ENCODE results near the gene RBFOX2.

RBFOX2 gene

DNA sequence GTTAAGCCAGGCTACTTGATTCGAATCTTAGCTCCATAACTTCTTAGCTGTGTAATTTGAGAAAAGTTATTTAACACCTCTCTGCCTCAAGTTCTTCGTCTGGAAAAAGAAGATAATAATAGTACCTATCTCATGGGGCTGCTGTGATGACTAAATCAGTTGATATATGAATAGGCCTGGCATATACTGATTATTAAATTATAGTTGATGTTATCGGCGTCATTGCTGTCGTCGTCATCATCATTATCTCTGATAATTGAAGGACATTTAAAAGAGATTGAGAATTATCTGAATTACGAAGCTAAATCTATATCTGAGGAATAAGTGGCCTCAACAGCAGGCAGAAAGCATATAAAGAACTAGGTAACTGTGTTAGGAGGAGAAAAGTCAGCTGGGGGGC, 165.9 kb downstream of the RBFOX2 start:
- TF ChIP-seq, protein P1, sequence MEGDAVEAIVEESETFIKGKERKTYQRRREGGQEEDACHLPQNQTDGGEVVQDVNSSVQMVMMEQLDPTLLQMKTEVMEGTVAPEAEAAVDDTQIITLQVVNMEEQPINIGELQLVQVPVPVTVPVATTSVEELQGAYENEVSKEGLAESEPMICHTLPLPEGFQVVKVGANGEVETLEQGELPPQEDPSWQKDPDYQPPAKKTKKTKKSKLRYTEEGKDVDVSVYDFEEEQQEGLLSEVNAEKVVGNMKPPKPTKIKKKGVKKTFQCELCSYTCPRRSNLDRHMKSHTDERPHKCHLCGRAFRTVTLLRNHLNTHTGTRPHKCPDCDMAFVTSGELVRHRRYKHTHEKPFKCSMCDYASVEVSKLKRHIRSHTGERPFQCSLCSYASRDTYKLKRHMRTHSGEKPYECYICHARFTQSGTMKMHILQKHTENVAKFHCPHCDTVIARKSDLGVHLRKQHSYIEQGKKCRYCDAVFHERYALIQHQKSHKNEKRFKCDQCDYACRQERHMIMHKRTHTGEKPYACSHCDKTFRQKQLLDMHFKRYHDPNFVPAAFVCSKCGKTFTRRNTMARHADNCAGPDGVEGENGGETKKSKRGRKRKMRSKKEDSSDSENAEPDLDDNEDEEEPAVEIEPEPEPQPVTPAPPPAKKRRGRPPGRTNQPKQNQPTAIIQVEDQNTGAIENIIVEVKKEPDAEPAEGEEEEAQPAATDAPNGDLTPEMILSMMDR (IDR thresholded peaks at IDR 0.05; ENCODE audit: low read depth, low read length): no peak
- no peak overlapping the region for H3K4me3 ChIP-seq (replicated peaks in 1 of 2; ENCODE audit: low read depth in 2 of 2, low read length in 2 of 2)
- DNase-seq (ENCODE audit: low read depth in 2 of 2): no peak

DNA sequence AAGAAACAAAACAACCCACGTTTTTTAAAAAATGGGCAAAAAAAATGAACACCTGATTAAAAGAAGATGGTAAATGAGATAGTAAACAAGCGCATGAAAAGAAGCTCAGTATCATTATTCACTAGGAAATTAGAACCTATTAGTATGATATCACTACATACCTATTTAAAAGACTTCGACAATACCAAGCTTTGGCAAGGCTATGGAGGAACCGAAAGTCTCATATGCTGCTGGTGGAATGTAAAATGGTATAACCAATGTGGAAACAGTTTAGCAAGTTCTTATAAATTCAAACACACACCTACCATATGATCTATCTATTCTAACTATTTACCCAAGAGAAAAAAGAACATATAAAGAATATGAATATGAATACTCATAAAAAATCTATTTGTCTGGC, 167.2 kb downstream of the RBFOX2 start:
- TF ChIP-seq, protein P1 (IDR thresholded peaks at IDR 0.05; ENCODE audit: low read depth, low read length): no peak
- no peak overlapping the region for H3K4me3 ChIP-seq (replicated peaks in 1 of 2; ENCODE audit: low read depth in 2 of 2, low read length in 2 of 2)
- no peak for DNase-seq (ENCODE audit: low read depth in 2 of 2)

DNA sequence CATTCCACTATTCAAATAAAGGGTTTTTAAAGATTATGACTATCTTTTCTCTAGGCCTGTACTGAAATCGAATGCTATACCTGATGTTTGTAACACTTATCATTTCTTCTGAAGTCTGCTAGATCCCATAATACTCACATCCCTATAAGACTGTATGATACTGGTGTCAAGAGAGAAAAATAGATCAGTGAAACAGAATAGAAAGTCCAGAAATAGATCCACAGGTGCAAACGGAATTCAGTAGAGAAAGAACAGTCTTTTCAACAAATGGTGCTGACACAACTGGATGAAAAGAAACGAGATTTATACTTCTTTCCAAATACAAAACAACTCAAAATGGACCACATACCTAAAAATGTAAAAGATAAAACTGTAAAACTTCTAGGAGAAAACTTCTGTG, 167.8 kb downstream of the RBFOX2 start:
- no peak for DNase-seq (ENCODE audit: low read depth in 2 of 2)
- no peak overlapping the region for H3K4me3 ChIP-seq (replicated peaks in 1 of 2; ENCODE audit: low read depth in 2 of 2, low read length in 2 of 2)
- TF ChIP-seq, protein P1 (IDR thresholded peaks at IDR 0.05; ENCODE audit: low read depth, low read length): no peak

DNA sequence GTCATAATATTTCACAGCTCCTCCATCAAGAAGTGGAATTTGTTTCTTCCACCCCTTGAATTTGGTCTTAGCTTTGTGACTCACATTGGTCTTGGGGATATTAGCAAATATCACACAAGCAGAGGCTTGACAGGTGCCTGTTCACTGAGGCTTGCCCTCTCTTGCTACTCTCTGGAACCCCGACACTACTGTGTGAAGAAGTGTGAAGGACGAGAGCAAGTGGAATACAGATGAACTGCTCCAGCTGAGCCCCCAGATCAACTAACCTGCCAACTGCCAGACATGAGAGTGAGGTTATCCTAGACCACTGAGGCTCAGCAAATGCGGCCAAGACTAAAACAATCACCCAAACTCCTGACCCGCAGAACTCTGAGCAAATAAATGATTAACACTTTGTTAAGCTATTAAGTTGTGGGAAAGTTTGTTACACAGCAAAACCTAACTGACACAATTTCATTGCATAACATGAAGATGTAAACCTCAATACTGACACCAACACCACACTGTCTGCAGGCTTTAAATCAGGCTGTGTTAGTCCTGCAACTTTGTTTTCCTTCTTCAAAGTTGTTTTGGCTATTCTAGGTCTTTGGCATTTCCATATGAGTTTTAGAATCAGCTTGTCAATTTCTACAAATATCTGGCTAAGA, 168.4 kb downstream of the RBFOX2 start:
- DNase-seq (ENCODE audit: low read depth in 2 of 2): no peak
- TF ChIP-seq, protein P1 (IDR thresholded peaks at IDR 0.05; ENCODE audit: low read depth, low read length): no peak
- no peak overlapping the region for H3K4me3 ChIP-seq (replicated peaks in 1 of 2; ENCODE audit: low read depth in 2 of 2, low read length in 2 of 2)

DNA sequence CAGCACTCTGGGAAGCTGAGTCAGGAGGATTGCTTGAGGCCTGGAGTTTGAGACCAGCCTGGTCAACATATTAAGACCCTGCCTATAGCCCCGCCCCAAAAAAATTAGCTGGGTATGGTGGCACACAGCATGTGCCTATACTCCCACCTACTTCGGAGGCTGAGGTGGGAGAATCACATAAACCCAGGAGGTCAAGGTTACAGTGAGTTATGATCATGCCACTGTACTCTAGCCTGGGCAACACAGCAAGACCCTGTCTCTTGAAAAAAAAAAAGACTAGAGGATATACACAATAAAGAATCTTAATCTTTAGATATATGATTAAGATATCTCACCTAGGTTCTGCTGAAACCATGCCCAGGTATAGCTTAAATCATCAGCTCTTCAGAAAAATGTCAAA, 174.3 kb downstream of the RBFOX2 start:
- TF ChIP-seq, protein P1 (IDR thresholded peaks at IDR 0.05; ENCODE audit: low read depth, low read length): no peak
- DNase-seq (ENCODE audit: low read depth in 2 of 2): no peak
- H3K4me3 ChIP-seq (replicated peaks in 1 of 2; ENCODE audit: low read depth in 2 of 2, low read length in 2 of 2): no peak overlapping the region

DNA sequence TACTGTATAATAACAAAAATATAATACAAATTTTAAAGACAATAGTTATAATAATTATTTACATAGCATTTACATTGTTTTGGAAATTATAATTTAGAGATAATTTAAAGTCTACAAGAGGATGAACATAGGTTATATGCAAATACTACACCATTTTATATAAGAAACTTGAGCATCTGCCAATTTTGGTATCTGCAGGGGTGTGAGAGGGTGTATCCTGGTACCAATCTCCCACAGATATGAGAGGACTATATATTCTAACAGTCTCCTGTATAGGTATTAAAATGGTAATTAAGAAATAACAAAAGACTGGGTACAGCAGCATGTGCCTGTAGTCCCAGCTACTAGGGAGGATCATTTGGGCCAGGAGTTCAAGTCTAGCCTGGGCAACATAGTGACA, 176.5 kb downstream of the RBFOX2 start:
- H3K4me3 ChIP-seq (replicated peaks in 1 of 2; ENCODE audit: low read depth in 2 of 2, low read length in 2 of 2): no peak overlapping the region
- no peak for DNase-seq (ENCODE audit: low read depth in 2 of 2)
- TF ChIP-seq, protein P1 (IDR thresholded peaks at IDR 0.05; ENCODE audit: low read depth, low read length): no peak

DNA sequence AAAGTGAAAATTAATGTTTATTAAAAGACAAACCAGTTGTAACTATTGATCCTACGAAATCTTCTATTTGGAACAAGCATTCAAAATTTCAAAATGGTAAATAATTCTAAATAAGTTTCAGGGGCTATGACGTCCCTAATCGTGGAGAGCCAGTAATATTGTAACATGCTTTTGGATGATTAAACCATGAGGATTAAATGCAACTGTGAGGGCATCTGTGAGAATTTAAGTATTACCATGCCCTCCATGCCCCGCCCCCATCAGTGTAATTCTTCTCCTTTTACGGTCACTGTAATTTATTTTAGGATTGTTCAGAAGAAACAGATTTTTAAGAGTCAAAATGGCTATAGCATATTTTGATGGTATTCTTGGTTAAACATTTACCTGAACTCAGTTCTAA, 177.8 kb downstream of the RBFOX2 start:
- no peak overlapping the region for H3K4me3 ChIP-seq (replicated peaks in 1 of 2; ENCODE audit: low read depth in 2 of 2, low read length in 2 of 2)
- TF ChIP-seq, protein P1 (IDR thresholded peaks at IDR 0.05; ENCODE audit: low read depth, low read length): no peak
- DNase-seq (ENCODE audit: low read depth in 2 of 2): no peak
